Measurements from ENCODE around the gene USP35. TPM values are rescaled to one million over a fixed set of nuclear protein-coding genes. Genes with fewer than 3 reads are reported as not detected.

The USP35 gene
- total RNA-seq, 1 experiment from 2014 or later = 11.3 TPM

- H3K27ac Mint-ChIP-seq (ENCODE audit: unreplicated experiment) = peak overlapping the region; percentile 83
- peaks cover 52% of the 10 kb centered on the region for H3K36me3 Mint-ChIP-seq (ENCODE audit: insufficient read depth, unreplicated experiment)
- no peaks in the 10 kb centered on the region for H3K27me3 ChIP-seq (replicated peaks; ENCODE audit: control insufficient read depth, insufficient read depth, low read length)
- H3K9me3 ChIP-seq = no peaks in the 10 kb centered on the region
- DNase-seq = no peak
- intact Hi-C loops (cut with micrococcal nuclease; ENCODE audit: unreplicated experiment) = no loop called here
- no peaks in the 10 kb centered on the region for H3K27me3 Mint-ChIP-seq (ENCODE audit: insufficient read depth, unreplicated experiment)
- H3K4me1 Mint-ChIP-seq (ENCODE audit: low read depth, unreplicated experiment) = peaks cover 19% of the 10 kb centered on the region
- H3K9me3 Mint-ChIP-seq (ENCODE audit: unreplicated experiment) = no peaks in the 10 kb centered on the region
- H3K4me3 Mint-ChIP-seq (ENCODE audit: unreplicated experiment) = peak overlapping the region; percentile 90
- H3K36me3 ChIP-seq (ENCODE audit: control insufficient read depth, insufficient read depth, low read length) = no peaks in the 10 kb centered on the region; the same call in 1 of the 2 replicates
- no TSS peak for BruUV-seq (replicated peaks)
- POLR2A ChIA-PET = no interaction called here
- CTCF ChIA-PET = interaction anchor here (0.5 to 0.7 kb wide), 2 partner anchors 9 to 44 kb away, joined by 4 read pairs; no protein-coding TSS in a partner anchor
- TF ChIP-seq, protein P1, sequence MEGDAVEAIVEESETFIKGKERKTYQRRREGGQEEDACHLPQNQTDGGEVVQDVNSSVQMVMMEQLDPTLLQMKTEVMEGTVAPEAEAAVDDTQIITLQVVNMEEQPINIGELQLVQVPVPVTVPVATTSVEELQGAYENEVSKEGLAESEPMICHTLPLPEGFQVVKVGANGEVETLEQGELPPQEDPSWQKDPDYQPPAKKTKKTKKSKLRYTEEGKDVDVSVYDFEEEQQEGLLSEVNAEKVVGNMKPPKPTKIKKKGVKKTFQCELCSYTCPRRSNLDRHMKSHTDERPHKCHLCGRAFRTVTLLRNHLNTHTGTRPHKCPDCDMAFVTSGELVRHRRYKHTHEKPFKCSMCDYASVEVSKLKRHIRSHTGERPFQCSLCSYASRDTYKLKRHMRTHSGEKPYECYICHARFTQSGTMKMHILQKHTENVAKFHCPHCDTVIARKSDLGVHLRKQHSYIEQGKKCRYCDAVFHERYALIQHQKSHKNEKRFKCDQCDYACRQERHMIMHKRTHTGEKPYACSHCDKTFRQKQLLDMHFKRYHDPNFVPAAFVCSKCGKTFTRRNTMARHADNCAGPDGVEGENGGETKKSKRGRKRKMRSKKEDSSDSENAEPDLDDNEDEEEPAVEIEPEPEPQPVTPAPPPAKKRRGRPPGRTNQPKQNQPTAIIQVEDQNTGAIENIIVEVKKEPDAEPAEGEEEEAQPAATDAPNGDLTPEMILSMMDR (IDR thresholded peaks at IDR 0.05; ENCODE audit: insufficient read depth in 1 of 2, low read depth in 1 of 2, low read length in 1 of 2, severe bottlenecking in 1 of 2, unreplicated experiment in 1 of 2) = no peak
- H3K4me3 ChIP-seq (ENCODE audit: low read depth, low read length) = peak overlapping the region; percentile 49
- H3K4me1 ChIP-seq = peaks cover 5% of the 10 kb centered on the region
Measured at GRCh38 chr11:78140392-78141077, 48.2 kb upstream of the USP35 start.

DNA sequence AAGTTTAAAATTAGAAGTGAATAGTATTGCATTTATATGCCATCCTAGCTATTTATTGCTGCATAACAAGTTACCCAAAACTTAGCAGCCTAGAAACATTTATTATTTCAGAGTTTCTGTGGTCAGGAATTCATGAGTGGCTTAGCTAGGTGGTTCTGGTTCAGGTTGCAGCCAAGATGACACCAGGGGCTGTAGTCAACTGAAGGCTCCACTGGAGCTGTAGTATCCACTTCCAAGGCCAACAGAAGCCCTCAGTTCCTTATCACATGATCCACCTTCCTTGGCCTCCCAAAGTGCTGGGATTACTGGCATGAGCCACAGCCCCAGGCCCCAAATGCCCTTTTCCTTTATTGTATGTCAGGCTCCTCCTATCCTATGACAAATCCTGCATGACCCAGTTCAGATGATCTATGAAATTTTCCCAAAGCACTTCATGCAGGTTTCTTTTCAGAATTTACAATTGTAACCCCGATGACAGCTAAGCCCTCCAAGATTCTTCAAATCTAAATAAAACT is 43.2 kb upstream of the USP35 start:
- POLR2A ChIA-PET = no interaction called here
- BruUV-seq (replicated peaks) = no TSS peak
- TF ChIP-seq, protein P1 (IDR thresholded peaks at IDR 0.05; ENCODE audit: insufficient read depth in 1 of 2, low read depth in 1 of 2, low read length in 1 of 2, severe bottlenecking in 1 of 2, unreplicated experiment in 1 of 2) = no peak
- H3K36me3 ChIP-seq (ENCODE audit: control insufficient read depth, insufficient read depth, low read length) = no peaks in the 10 kb centered on the region
- no peaks in the 10 kb centered on the region for H3K9me3 Mint-ChIP-seq (ENCODE audit: unreplicated experiment)
- H3K4me3 Mint-ChIP-seq (ENCODE audit: unreplicated experiment) = no peak overlapping the region
- peaks cover 16% of the 10 kb centered on the region for H3K4me1 Mint-ChIP-seq (ENCODE audit: low read depth, unreplicated experiment)
- H3K9me3 ChIP-seq = no peaks in the 10 kb centered on the region
- no peak overlapping the region for H3K4me3 ChIP-seq (ENCODE audit: low read depth, low read length)
- H3K27me3 Mint-ChIP-seq (ENCODE audit: insufficient read depth, unreplicated experiment) = no peaks in the 10 kb centered on the region
- intact Hi-C loops (cut with micrococcal nuclease; ENCODE audit: unreplicated experiment) = no loop called here
- no peak for DNase-seq
- CTCF ChIA-PET = no interaction called here
- H3K27me3 ChIP-seq (replicated peaks; ENCODE audit: control insufficient read depth, insufficient read depth, low read length) = no peaks in the 10 kb centered on the region
- H3K4me1 ChIP-seq = peaks cover 11% of the 10 kb centered on the region
- H3K36me3 Mint-ChIP-seq (ENCODE audit: insufficient read depth, unreplicated experiment) = peaks cover 12% of the 10 kb centered on the region
- no peak overlapping the region for H3K27ac Mint-ChIP-seq (ENCODE audit: unreplicated experiment)

- Mint-ChIP-seq H3K4me3 (ENCODE audit: unreplicated experiment) (no peak overlapping the region), H3K27me3 (ENCODE audit: insufficient read depth, unreplicated experiment) (no peaks in the 10 kb centered on the region), H3K27ac (ENCODE audit: unreplicated experiment) (no peak overlapping the region), H3K9me3 (ENCODE audit: unreplicated experiment) (no peaks in the 10 kb centered on the region), H3K4me1 (ENCODE audit: low read depth, unreplicated experiment) (peaks cover 16% of the 10 kb centered on the region), H3K36me3 (ENCODE audit: insufficient read depth, unreplicated experiment) (no peaks in the 10 kb centered on the region)
- POLR2A ChIA-PET = interaction anchor here (0.5 to 1.0 kb wide), 3 partner anchors 8 to 38 kb away, joined by 3 to 5 read pairs (median 3); partner anchors contain the start of gene ALG8
- peaks cover 19% of the 10 kb centered on the region for H3K4me1 ChIP-seq
- TF ChIP-seq, protein P1 (IDR thresholded peaks at IDR 0.05; ENCODE audit: insufficient read depth in 1 of 2, low read depth in 1 of 2, low read length in 1 of 2, severe bottlenecking in 1 of 2, unreplicated experiment in 1 of 2) = no peak
- DNase-seq = no peak
- H3K4me3 ChIP-seq (ENCODE audit: low read depth, low read length) = no peak overlapping the region
- H3K27me3 ChIP-seq (replicated peaks; ENCODE audit: control insufficient read depth, insufficient read depth, low read length) = no peaks in the 10 kb centered on the region
- CTCF ChIA-PET = interaction anchor here (0.6 to 1.0 kb wide), 2 partner anchors 41 to 508 kb away, joined by 3 read pairs; partner anchors contain the start of genes KCTD21 and USP35
- no peaks in the 10 kb centered on the region for H3K9me3 ChIP-seq
- BruUV-seq (replicated peaks) = no TSS peak
- intact Hi-C loops (cut with micrococcal nuclease; ENCODE audit: unreplicated experiment) = no loop called here
- H3K36me3 ChIP-seq (ENCODE audit: control insufficient read depth, insufficient read depth, low read length) = no peaks in the 10 kb centered on the region
Measured at GRCh38 chr11:78147807-78148206, 40.9 kb upstream of the USP35 start.
